Transverse colon (tissue), 4 donors: ENCODE measurements around the gene PRR33. TPM values are rescaled to one million over a fixed set of nuclear protein-coding genes. Genes with fewer than 3 reads are reported as not detected.

Experiments used
- DNase-seq: peaks from one replicate; pipeline ENCODE4 v3.0.0-alpha.2; 2019
- H3K27ac ChIP-seq, 4 donors: fragments of 200-600 bp; sonication (generic); 2 replicates each; pipeline ENCODE4 v1.5.1; 2016 to 2018; ENCODE audit warnings: inconsistent platforms in 4 of 4
- H3K27me3 ChIP-seq: fragments of 200-600 bp; sonication (generic); 2 replicates; pipeline ENCODE4 v1.5.1; 2017; ENCODE audit warnings: inconsistent platforms
- H3K36me3 ChIP-seq, 4 donors: fragments of 200-600 bp; sonication (generic); 2 replicates each; pipeline ENCODE4 v1.5.1; 2017 to 2019; ENCODE audit warnings: inconsistent platforms in 4 of 4
- H3K4me1 ChIP-seq, 4 donors: fragments of 200-600 bp; sonication (generic); 2 replicates each; pipeline ENCODE4 v1.5.1; 2017 to 2020; ENCODE audit warnings: inconsistent platforms in 4 of 4
- H3K4me3 ChIP-seq, 4 donors: fragments of 200-600 bp; sonication (generic); 1 replicate in 1 of 4; 2 replicates in 3 of 4; pipeline versions ENCODE4 v1.5.1 to v1.6.1; 2017 to 2019; ENCODE audit warnings: inconsistent platforms in 4 of 4
- H3K9me3 ChIP-seq, 2 donors: fragments of 200-600 bp; sonication (generic); 2 replicates each; pipeline ENCODE4 v1.5.1; 2017 to 2019; ENCODE audit warnings: inconsistent platforms in 2 of 2
- CTCF ChIP-seq, 5 experiments: fragments of 200-600 bp in 3 of 5; fragments of 450-650 bp in 2 of 5; sonication (generic) in 3 of 5; IDR thresholded peaks; 1 replicate in 2 of 5; 2 replicates in 3 of 5; pipeline ENCODE4 v1.5.1; 2016 to 2017; ENCODE audit warnings: antibody characterized with exemption in 5 of 5, inconsistent platforms in 3 of 5, mild to moderate bottlenecking in 2 of 5, moderate library complexity in 1 of 5
- EP300 ChIP-seq: sonication (generic); formaldehyde crosslinking; IDR thresholded peaks from one replicate; pipeline ENCODE4 v1.6.1; 2017; ENCODE audit warnings: antibody characterized with exemption, low read depth
- POLR2A ChIP-seq: fragments of 450-650 bp; IDR thresholded peaks from one replicate; pipeline ENCODE4 v1.6.1; 2016; ENCODE audit warnings: antibody characterized with exemption, mild to moderate bottlenecking, moderate library complexity
- POLR2AphosphoS5 ChIP-seq, 3 donors: sonication (generic); formaldehyde crosslinking; IDR thresholded peaks; one replicate each; pipeline ENCODE4 v1.6.1; 2016; ENCODE audit warnings: antibody characterized with exemption in 3 of 3
- WGBS, 2 donors: methylation state at CpG; one replicate each; pipeline ENCODE4 v1.1.5; 2018; ENCODE audit warnings: low coverage in 1 of 2; 5-methylcytosine and 5-hydroxymethylcytosine counted together
- in situ Hi-C, 4 donors: fragments of 200-750 bp; cut with MboI; loops; one replicate each; pipeline versions ENCODE4 v1.15.0 to v1.15.1; 2017; ENCODE audit warnings: low sequenced_read_pairs in 3 of 4, low pct_ligation_motif_present in 1 of 4, low pct_unique_long_range_greater_than_20kb in 1 of 4
- intact Hi-C: fragments of 100-400 bp; cut with DNase I; formaldehyde crosslinking; loops from one replicate; pipeline ENCODE4 v1.15.1; 2023; ENCODE audit warnings: low total_unique reads
- total RNA-seq, 4 donors: library from RNA; depleted of rRNA; stranded (reverse); fragments of >200 nt; gene quantifications; one replicate each; pipeline ENCODE4 v1.1.0, GENCODE V29; 2016

PRR33 gene
- total RNA-seq, 4 donors from 2014 or later: not detected

- H3K4me3 ChIP-seq: no peak overlapping the region
- no peak overlapping the region for H3K27ac ChIP-seq
- in situ Hi-C loops (no loop called here), intact Hi-C loops (no loop called here)
- H3K36me3 ChIP-seq: no peaks in the 10 kb centered on the region
- no peak for DNase-seq
- no peak for TF ChIP-seq POLR2AphosphoS5 (IDR thresholded peaks at IDR 0.05)
- no peak for TF ChIP-seq CTCF (IDR thresholded peaks at IDR 0.05)
- no peak for TF ChIP-seq EP300
- TF ChIP-seq POLR2A: no peak
- H3K27me3 ChIP-seq: no peaks in the 10 kb centered on the region
- H3K9me3 ChIP-seq: no peaks in the 10 kb centered on the region
- WGBS, 2 donors: 87% methylated on average over 9 of the region's 9 CpGs; no CpG with 5 or more reads in 1 of the 2 donors
- H3K4me1 ChIP-seq: peaks cover 0 to 4% (median 3%) of the 10 kb centered on the region in 4 donors
Observed at GRCh38 chr11:1858154-1858553, 33.5 kb downstream of the PRR33 start.

GRCh38 chr11:1857064-1857463 lies 34.6 kb downstream of the PRR33 start:
- Histone ChIP-seq H3K9me3 (no peaks in the 10 kb centered on the region), H3K27me3 (no peaks in the 10 kb centered on the region), H3K4me1 (peaks cover 0 to 2% (median 0%) of the 10 kb centered on the region in 4 donors), H3K4me3 (no peak overlapping the region), H3K36me3 (no peaks in the 10 kb centered on the region), H3K27ac (no peak overlapping the region)
- intact Hi-C loops: no loop called here
- WGBS, 2 donors: 81% methylated on average over 11 of the region's 11 CpGs; no CpG with 5 or more reads in 1 of the 2 donors
- DNase-seq: no peak
- no peak for TF ChIP-seq EP300
- no peak for TF ChIP-seq POLR2AphosphoS5 (IDR thresholded peaks at IDR 0.05)
- TF ChIP-seq POLR2A: no peak
- no peak for TF ChIP-seq CTCF (IDR thresholded peaks at IDR 0.05)
- in situ Hi-C loops: no loop called here

GRCh38 chr11:1856306-1857005 lies 35.2 kb downstream of the PRR33 start:
- H3K36me3 ChIP-seq: no peaks in the 10 kb centered on the region
- in situ Hi-C loops (no loop called here), intact Hi-C loops (no loop called here)
- H3K9me3 ChIP-seq: no peaks in the 10 kb centered on the region
- peaks cover 0 to 8% (median 2%) of the 10 kb centered on the region in 4 donors for H3K4me1 ChIP-seq
- DNase-seq: no peak
- H3K27me3 ChIP-seq: no peaks in the 10 kb centered on the region
- WGBS, 2 donors: 91% methylated on average over 10 of the region's 13 CpGs; no CpG with 5 or more reads in 1 of the 2 donors
- TF ChIP-seq CTCF (IDR thresholded peaks at IDR 0.05) (no peak), POLR2A (no peak), POLR2AphosphoS5 (IDR thresholded peaks at IDR 0.05) (no peak), EP300 (no peak)
- no peak overlapping the region for H3K4me3 ChIP-seq
- H3K27ac ChIP-seq: no peak overlapping the region

GRCh38 chr11:1855886-1856265 lies 35.8 kb downstream of the PRR33 start:
- WGBS, 2 donors: 91% methylated on average over 11 of the region's 11 CpGs; no CpG with 5 or more reads in 1 of the 2 donors
- H3K4me3 ChIP-seq: no peak overlapping the region
- H3K9me3 ChIP-seq: no peaks in the 10 kb centered on the region
- H3K27ac ChIP-seq: no peak overlapping the region
- peaks cover 0 to 10% (median 3%) of the 10 kb centered on the region in 4 donors for H3K4me1 ChIP-seq
- in situ Hi-C loops (no loop called here), intact Hi-C loops (no loop called here)
- H3K27me3 ChIP-seq: no peaks in the 10 kb centered on the region
- no peak for DNase-seq
- no peaks in the 10 kb centered on the region for H3K36me3 ChIP-seq
- no peak for TF ChIP-seq POLR2A
- no peak for TF ChIP-seq CTCF (IDR thresholded peaks at IDR 0.05)
- no peak for TF ChIP-seq EP300
- no peak for TF ChIP-seq POLR2AphosphoS5 (IDR thresholded peaks at IDR 0.05)
